ENCODE data around the gene MICU1.
"Not testable (repeated sequence)": the region's sequence is repeated elsewhere in the genome, so short reads cannot be mapped to it uniquely, and the experiment has no call there.

Gene MICU1

GRCh38 chr10:72511459-72511858 is 114.4 kb downstream of the MICU1 start:
- FAIRE-seq = no peak
- DNase-seq (ENCODE audit: extremely low spot score, insufficient read length, low read depth) = no peak

GRCh38 chr10:72509941-72510340 is 115.9 kb downstream of the MICU1 start:
- FAIRE-seq (no peak), DNase-seq (ENCODE audit: extremely low spot score, insufficient read length, low read depth) (no peak)

- DNase-seq (ENCODE audit: extremely low spot score, insufficient read length, low read depth) (no peak), FAIRE-seq (no peak)
Observed at GRCh38 chr10:72509206-72509799, 116.6 kb downstream of the MICU1 start.

GRCh38 chr10:72508033-72508432 is 117.8 kb downstream of the MICU1 start:
- FAIRE-seq = no peak
- DNase-seq (ENCODE audit: extremely low spot score, insufficient read length, low read depth) = no peak

- no peak for DNase-seq (ENCODE audit: extremely low spot score, insufficient read length, low read depth)
- no peak for FAIRE-seq
Observed at GRCh38 chr10:72506474-72506873, 119.4 kb downstream of the MICU1 start.

GRCh38 chr10:72505435-72505834 is 120.4 kb downstream of the MICU1 start:
- DNase-seq (ENCODE audit: extremely low spot score, insufficient read length, low read depth) (no peak), FAIRE-seq (no peak)

GRCh38 chr10:72503694-72504438 is 122.0 kb downstream of the MICU1 start:
- no peak for FAIRE-seq
- DNase-seq (ENCODE audit: extremely low spot score, insufficient read length, low read depth) = no peak

- DNase-seq (ENCODE audit: extremely low spot score, insufficient read length, low read depth) (no peak), FAIRE-seq (no peak)
Observed at GRCh38 chr10:72503241-72503640, 122.6 kb downstream of the MICU1 start.

GRCh38 chr10:72502581-72502980 is 123.3 kb downstream of the MICU1 start:
- no peak for FAIRE-seq

GRCh38 chr10:72499701-72500100 is 126.2 kb downstream of the MICU1 start:
- no peak for DNase-seq (ENCODE audit: extremely low spot score, insufficient read length, low read depth)
- no peak for FAIRE-seq

More at GRCh38 chr10:72502581-72502980, 123.3 kb downstream of the MICU1 start:
- no peak for DNase-seq (ENCODE audit: extremely low spot score, insufficient read length, low read depth)

GRCh38 chr10:72490951-72491350 is 134.9 kb downstream of the MICU1 start:
- DNase-seq (ENCODE audit: extremely low spot score, insufficient read length, low read depth) = no peak
- FAIRE-seq = no peak

GRCh38 chr10:72487521-72487920 is 138.4 kb downstream of the MICU1 start:
- no peak for DNase-seq (ENCODE audit: extremely low spot score, insufficient read length, low read depth)
- no peak for FAIRE-seq

- FAIRE-seq (no peak), DNase-seq (ENCODE audit: extremely low spot score, insufficient read length, low read depth) (no peak)
Observed at GRCh38 chr10:72487116-72487515, 138.8 kb downstream of the MICU1 start.

- FAIRE-seq (no peak), DNase-seq (ENCODE audit: extremely low spot score, insufficient read length, low read depth) (no peak)
Observed at GRCh38 chr10:72485701-72486100, 140.2 kb downstream of the MICU1 start.

GRCh38 chr10:72484521-72484920 is 141.4 kb downstream of the MICU1 start:
- FAIRE-seq (no peak), DNase-seq (ENCODE audit: extremely low spot score, insufficient read length, low read depth) (no peak)

- FAIRE-seq = no peak
Observed at GRCh38 chr10:72483471-72483870, 142.4 kb downstream of the MICU1 start.

GRCh38 chr10:72480861-72481260 is 145.0 kb downstream of the MICU1 start:
- DNase-seq (ENCODE audit: extremely low spot score, insufficient read length, low read depth) (no peak), FAIRE-seq (no peak)

More at GRCh38 chr10:72483471-72483870, 142.4 kb downstream of the MICU1 start:
- no peak for DNase-seq (ENCODE audit: extremely low spot score, insufficient read length, low read depth)

GRCh38 chr10:72477463-72477862 is 148.4 kb downstream of the MICU1 start:
- no peak for DNase-seq (ENCODE audit: extremely low spot score, insufficient read length, low read depth)
- FAIRE-seq = no peak

- DNase-seq (ENCODE audit: extremely low spot score, insufficient read length, low read depth) = no peak
- FAIRE-seq = no peak
Observed at GRCh38 chr10:72472306-72472705, 153.6 kb downstream of the MICU1 start.

GRCh38 chr10:72470666-72471065 is 155.2 kb downstream of the MICU1 start:
- no peak for DNase-seq (ENCODE audit: extremely low spot score, insufficient read length, low read depth)
- FAIRE-seq = no peak

- not testable (repeated sequence) for DNase-seq (ENCODE audit: extremely low spot score, insufficient read length, low read depth); FAIRE-seq
Observed at GRCh38 chr10:72467064-72467463, 158.8 kb downstream of the MICU1 start.

- DNase-seq (ENCODE audit: extremely low spot score, insufficient read length, low read depth) (no peak), FAIRE-seq (no peak)
Observed at GRCh38 chr10:72466018-72466417, 159.9 kb downstream of the MICU1 start.

All from GM18507 (cell line).